ENCODE measurements around the gene CD164L2.

Gene CD164L2

DNA sequence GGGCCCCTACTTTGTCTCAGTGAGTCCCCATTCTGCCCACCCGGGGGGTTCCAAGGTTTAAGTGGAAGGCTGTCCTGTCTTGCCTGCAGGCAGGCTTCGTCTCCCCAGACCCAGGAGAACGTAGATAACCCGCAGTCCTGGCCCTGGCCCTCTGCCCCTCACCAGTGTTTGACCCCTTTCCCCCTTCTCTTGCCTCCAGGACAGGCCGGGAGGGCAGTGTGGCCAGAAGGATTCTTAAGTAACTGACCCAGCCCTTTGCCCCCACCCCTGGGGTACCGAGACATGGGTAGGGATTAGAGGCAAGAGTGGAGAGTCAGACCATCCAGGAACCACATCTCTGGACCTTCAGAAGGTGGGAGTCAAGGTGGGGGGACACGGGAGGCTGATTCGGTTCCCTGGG, 52.3 kb downstream of the CD164L2 start:
- TF ChIP-seq CTCF (IDR thresholded peaks at IDR 0.05), result no peak
- DNase-seq (ENCODE audit: low spot score), result no peak
- Histone ChIP-seq H3K27ac (no peak overlapping the region), H3K4me3 (no peak overlapping the region)

All from coronary artery (tissue), 2 donors.